ENCODE data around the gene ITIH3.
"Not testable (repeated sequence)": the region's sequence is repeated elsewhere in the genome, so short reads cannot be mapped to it uniquely, and the experiment has no call there.

Gene ITIH3

GRCh38 chr3:52794612-52795099 is at the start of gene ITIH3:
ITIH3 (plus strand) TSS chr3:52794796; CDS start chr3:52794804, 8 bp downstream.
- DNase-seq, result no peak

GRCh38 chr3:52752045-52752660 is 42.4 kb upstream of the ITIH3 start:
- no peak for DNase-seq

GRCh38 chr3:52754373-52754772 is 40.2 kb upstream of the ITIH3 start:
- DNase-seq, result no peak

- DNase-seq, result no peak
These were observed 38.5 kb upstream of the ITIH3 start for GRCh38 chr3:52756141-52756540.

- DNase-seq, result no peak
These were observed 31.1 kb upstream of the ITIH3 start for GRCh38 chr3:52763466-52763865.

- peak; percentile 24 for DNase-seq
These were observed 24.7 kb upstream of the ITIH3 start for GRCh38 chr3:52769786-52770455.

GRCh38 chr3:52770496-52771333 is 23.9 kb upstream of the ITIH3 start, which contains the start of gene NEK4:
NEK4 (minus strand) TSS chr3:52770940; CDS start chr3:52770746, 194 bp downstream.
- DNase-seq, result peak; percentile 83

- no peak for DNase-seq
These were observed 23.3 kb upstream of the ITIH3 start for GRCh38 chr3:52771334-52771681.

GRCh38 chr3:52771702-52772101 is 22.9 kb upstream of the ITIH3 start:
- no peak for DNase-seq

- DNase-seq, result no peak
These were observed 21.1 kb upstream of the ITIH3 start for GRCh38 chr3:52773361-52774065.

GRCh38 chr3:52774066-52774713 is 20.4 kb upstream of the ITIH3 start:
- DNase-seq, result no peak

- DNase-seq, result no peak
These were observed 19.4 kb upstream of the ITIH3 start for GRCh38 chr3:52774901-52775864.

GRCh38 chr3:52775877-52776276 is 18.7 kb upstream of the ITIH3 start:
- no peak for DNase-seq

GRCh38 chr3:52776486-52776885 is 18.1 kb upstream of the ITIH3 start:
- not testable (repeated sequence) for DNase-seq

GRCh38 chr3:52777127-52777958 is 17.3 kb upstream of the ITIH3 start, which contains the start of gene ITIH1:
ITIH1 (plus strand) TSS chr3:52777599; CDS start chr3:52777616, 17 bp downstream.
- no peak for DNase-seq

- DNase-seq, result no peak
These were observed 16.4 kb upstream of the ITIH3 start for GRCh38 chr3:52777959-52778805.

- DNase-seq, result no peak
These were observed 15.4 kb upstream of the ITIH3 start for GRCh38 chr3:52779011-52779836.
